H1 (cell line): Measurements from ENCODE around the gene TIFAB. TPM values are rescaled to one million over a fixed set of nuclear protein-coding genes. Genes with fewer than 3 reads are reported as not detected.

Experiments
- CTCF ChIA-PET: fragments of 300-600 bp; sonication (Branson Sonifier 250); formaldehyde crosslinking; loops from one replicate; lab custom pipeline; 2021; ENCODE audit not compliant: partially characterized antibody; lab: Charles Lee
- POLR2A ChIA-PET: fragments of 300-600 bp; sonication (Branson Sonifier 250); formaldehyde crosslinking; loops from one replicate; lab custom pipeline; 2021; ENCODE audit warnings: inconsistent platforms; ENCODE audit not compliant: partially characterized antibody; lab: Charles Lee
- DNase-seq, 2 experiments: peaks; one replicate each; pipeline versions ENCODE4 v3.0.0 to v3.0.0-alpha.2; 2010 to 2022; ENCODE audit warnings: low spot score in 2 of 2, low read depth in 1 of 2, mixed read lengths in 1 of 2
- FAIRE-seq: peaks from 2 replicates; lab custom pipeline; 2011; peaks lifted over from hg19 to GRCh38; lab: Jason Lieb, UNC
- H2AFZ ChIP-seq: 2 replicates; pipeline ENCODE4 v1.8.1; 2012; ENCODE audit warnings: low read length, inconsistent platforms
- H2AK5ac ChIP-seq: 2 replicates; pipeline ENCODE4 v1.6.1; 2013; ENCODE audit warnings: low read depth, low read length
- H2BK120ac ChIP-seq: replicated peaks from 2 replicates; pipeline ENCODE3; 2013; ENCODE audit warnings: low read depth, low read length, inconsistent platforms
- H2BK12ac ChIP-seq: 2 replicates; pipeline ENCODE4 v1.6.1; 2013; ENCODE audit warnings: low read depth, low read length
- H2BK15ac ChIP-seq: 2 replicates; pipeline ENCODE4 v1.6.1; 2013; ENCODE audit warnings: low read length
- H2BK20ac ChIP-seq: 2 replicates; pipeline ENCODE4 v1.6.1; 2013; ENCODE audit warnings: low read length
- H2BK5ac ChIP-seq: 2 replicates; pipeline ENCODE4 v1.6.1; 2013; ENCODE audit warnings: low read depth, low read length
- H3K14ac ChIP-seq: 2 replicates; pipeline ENCODE4 v1.6.1; 2013; ENCODE audit warnings: inconsistent platforms; ENCODE audit not compliant: insufficient read length
- H3K18ac ChIP-seq: 2 replicates; pipeline ENCODE4 v1.6.1; 2013; ENCODE audit warnings: low read length; ENCODE audit errors: extremely low read depth
- H3K23ac ChIP-seq: 2 replicates; pipeline ENCODE4 v1.6.1; 2013; ENCODE audit warnings: inconsistent platforms; ENCODE audit not compliant: insufficient read length
- H3K23me2 ChIP-seq: 2 replicates; pipeline ENCODE4 v1.6.1; 2013; ENCODE audit warnings: low read depth, low read length
- H3K27ac ChIP-seq: 2 replicates; pipeline ENCODE4 v1.6.1; 2011; ENCODE audit warnings: low read depth, low read length, inconsistent platforms
- H3K27me3 ChIP-seq, 4 experiments: replicated peaks in 1 of 4; 1 replicate in 1 of 4; 2 replicates in 3 of 4; pipeline versions ENCODE4 v1.6.1 to v1.8.1; 2011 to 2013; ENCODE audit warnings: low read length in 3 of 4, mild to moderate bottlenecking in 3 of 4, inconsistent platforms in 2 of 4, mixed read lengths in 2 of 4, moderate library complexity in 1 of 4; ENCODE audit not compliant: control insufficient read depth in 3 of 4, insufficient read depth in 3 of 4; ENCODE audit errors: extremely low read depth in 1 of 4
- H3K36me3 ChIP-seq, 4 experiments: 2 replicates each; pipeline versions ENCODE4 v1.6.1 to v1.8.1; 2011 to 2013; ENCODE audit warnings: mild to moderate bottlenecking in 4 of 4, low read length in 3 of 4, moderate library complexity in 2 of 4, control low read depth in 1 of 4, inconsistent platforms in 1 of 4; ENCODE audit not compliant: insufficient read depth in 4 of 4, control insufficient read depth in 2 of 4
- H3K4ac ChIP-seq: replicated peaks from 2 replicates; pipeline ENCODE3; 2013; ENCODE audit warnings: low read length, low read depth, mixed read lengths, inconsistent platforms; ENCODE audit not compliant: insufficient read length
- H3K4me1 ChIP-seq, 4 experiments: replicated peaks in 1 of 4; 1 replicate in 1 of 4; 2 replicates in 3 of 4; pipeline versions ENCODE4 v1.6.1 to v1.8.1; 2011 to 2013; ENCODE audit warnings: low read length in 3 of 4, inconsistent platforms in 2 of 4, mixed read lengths in 1 of 4; ENCODE audit not compliant: insufficient read depth in 4 of 4, control insufficient read depth in 3 of 4
- H3K4me2 ChIP-seq, 2 experiments: 2 replicates each; pipeline versions ENCODE4 v1.6.1 to v1.8.1; 2011 to 2013; ENCODE audit warnings: low read depth in 2 of 2, low read length in 2 of 2, control low read depth in 1 of 2, inconsistent platforms in 1 of 2, mild to moderate bottlenecking in 1 of 2; ENCODE audit not compliant: insufficient read depth in 1 of 2
- H3K4me3 ChIP-seq, 4 experiments: fragments of 200-600, 300-600 bp in 1 of 4; sonication (generic), shearing (Covaris generic), sonication (Bioruptor Twin) in 1 of 4; 2 replicates each; pipeline versions ENCODE4 v1.5.1 to v1.8.1; 2011 to 2016; ENCODE audit warnings: low read length in 4 of 4, low read depth in 3 of 4, control low read depth in 2 of 4, inconsistent platforms in 2 of 4, mild to moderate bottlenecking in 2 of 4, mixed read lengths in 1 of 4, moderate library complexity in 1 of 4; ENCODE audit not compliant: insufficient read depth in 2 of 4; ENCODE audit errors: extremely low read depth in 1 of 4
- H3K56ac ChIP-seq: replicated peaks from 2 replicates; pipeline ENCODE3; 2013; ENCODE audit warnings: low read depth, mild to moderate bottlenecking, mixed read lengths, low read length, inconsistent platforms; ENCODE audit not compliant: insufficient read length
- H3K79me1 ChIP-seq: 2 replicates; pipeline ENCODE4 v1.6.1; 2013; ENCODE audit warnings: low read depth, low read length, control low read depth
- H3K79me2 ChIP-seq, 2 experiments: 2 replicates each; pipeline versions ENCODE4 v1.6.1 to v1.8.1; 2012 to 2013; ENCODE audit warnings: low read length in 2 of 2, mild to moderate bottlenecking in 2 of 2, inconsistent platforms in 1 of 2; ENCODE audit not compliant: insufficient read depth in 2 of 2, control insufficient read depth in 1 of 2
- H3K9ac ChIP-seq, 4 experiments: replicated peaks in 1 of 4; 1 replicate in 1 of 4; 2 replicates in 3 of 4; pipeline versions ENCODE4 v1.6.1 to v1.8.1; 2011 to 2013; ENCODE audit warnings: low read depth in 3 of 4, low read length in 3 of 4, control low read depth in 2 of 4, mild to moderate bottlenecking in 2 of 4, moderate library complexity in 2 of 4, inconsistent platforms in 1 of 4; ENCODE audit errors: extremely low read depth in 1 of 4
- H3K9me3 ChIP-seq, 2 experiments: 2 replicates each; pipeline versions ENCODE4 v1.6.1 to v1.8.1; 2012 to 2013; ENCODE audit warnings: mild to moderate bottlenecking in 2 of 2, moderate library complexity in 2 of 2, control low read depth in 1 of 2, inconsistent platforms in 1 of 2, low read depth in 1 of 2, low read length in 1 of 2, mixed read lengths in 1 of 2; ENCODE audit not compliant: insufficient read depth in 2 of 2
- H4K20me1 ChIP-seq, 2 experiments: replicated peaks in 1 of 2; 2 replicates each; pipeline versions ENCODE3 to v1.8.1; 2011 to 2013; ENCODE audit warnings: inconsistent platforms in 2 of 2, low read length in 2 of 2, mild to moderate bottlenecking in 1 of 2; ENCODE audit not compliant: insufficient read depth in 2 of 2, control insufficient read depth in 1 of 2
- H4K5ac ChIP-seq: 2 replicates; pipeline ENCODE4 v1.6.1; 2013; ENCODE audit warnings: low read length, low read depth, mixed read lengths, inconsistent platforms; ENCODE audit not compliant: insufficient read length
- H4K8ac ChIP-seq: 2 replicates; pipeline ENCODE4 v1.8.0; 2013; ENCODE audit warnings: mild to moderate bottlenecking, moderate library complexity, low read length, inconsistent platforms; ENCODE audit not compliant: insufficient read depth; ENCODE audit errors: extremely low read depth
- H4K91ac ChIP-seq: replicated peaks from 2 replicates; pipeline ENCODE3; 2013; ENCODE audit warnings: low read length, mixed read lengths, inconsistent platforms; ENCODE audit not compliant: insufficient read length
- ATF2 ChIP-seq: IDR thresholded peaks from 2 replicates; pipeline ENCODE4 v1.6.1; 2012; ENCODE audit warnings: low read length, inconsistent platforms
- CREB1 ChIP-seq: IDR thresholded peaks from 2 replicates; pipeline ENCODE4 v1.6.1; 2012; ENCODE audit warnings: inconsistent platforms
- CTBP2 ChIP-seq: IDR thresholded peaks from 2 replicates; pipeline ENCODE4 v1.7.0; 2011; ENCODE audit warnings: borderline replicate concordance, mild to moderate bottlenecking, moderate library complexity, mixed read lengths, low read length; ENCODE audit not compliant: insufficient read depth, insufficient read length
- EGR1 ChIP-seq: IDR thresholded peaks from 2 replicates; pipeline ENCODE4 v1.6.1; 2011; ENCODE audit warnings: low read depth, low read length, borderline replicate concordance
- GABPA ChIP-seq: IDR thresholded peaks from 2 replicates; pipeline ENCODE4 v1.6.1; 2011; ENCODE audit warnings: mild to moderate bottlenecking, low read length, moderate library complexity, borderline replicate concordance; ENCODE audit not compliant: insufficient read depth
- KDM4A ChIP-seq: IDR thresholded peaks from one replicate; pipeline ENCODE4 v1.7.1; 2012; ENCODE audit warnings: low read depth, mild to moderate bottlenecking, moderate library complexity, low read length, inconsistent platforms; ENCODE audit not compliant: severe bottlenecking
- RFX5 ChIP-seq: IDR thresholded peaks from 2 replicates; pipeline ENCODE4 v1.6.1; 2011; ENCODE audit warnings: low read depth, low read length, improper control_type of control experiment, borderline replicate concordance
- SAP30 ChIP-seq: fragments of 300-600 bp; sonication (generic); IDR thresholded peaks from 2 replicates; pipeline ENCODE4 v1.7.1; 2012; ENCODE audit warnings: low read length, moderate library complexity, mild to moderate bottlenecking, inconsistent platforms; ENCODE audit not compliant: insufficient read depth, insufficient replicate concordance
- ZNF274 ChIP-seq: IDR thresholded peaks from 2 replicates; pipeline ENCODE4 v1.7.0; 2012; ENCODE audit warnings: low read length, borderline replicate concordance; ENCODE audit errors: extremely low read depth
- WGBS, 2 experiments: shearing (Covaris generic) in 1 of 2; methylation state at CpG; one replicate each; pipeline versions ENCODE4 v1.1.6 to v1.1.7; 2013 to 2015; ENCODE audit warnings: low lambda C conversion rate in 2 of 2, mixed read lengths in 2 of 2, inconsistent platforms in 1 of 2, low coverage in 1 of 2, missing lambda C conversion rate in 1 of 2; ENCODE audit not compliant: insufficient replicate concordance in 2 of 2, insufficient coverage in 1 of 2, insufficient read length in 1 of 2; ENCODE audit errors: extremely low coverage in 1 of 2, missing lambda C conversion rate in 1 of 2; 5-methylcytosine and 5-hydroxymethylcytosine counted together
- polyA plus RNA-seq, 7 experiments: library from polyadenylated mRNA; depleted of rRNA in 3 of 7; stranded (reverse) in 5 of 7; unstranded in 2 of 7; fragments of >200 nt in 5 of 7; fragments of 200-250 nt in 2 of 7; gene quantifications; 1 replicate in 5 of 7; 2 replicates in 1 of 7; 4 replicates in 1 of 7; pipeline versions ENCODE4 v1.2.1 to v1.2.3, GENCODE V29; 2011 to 2013; ENCODE audit warnings: missing spikeins in 2 of 7, mixed read lengths in 2 of 7
- total RNA-seq: library from RNA; stranded (reverse); fragmentation: NEBNext Ultra II Directional; extraction: Animal tissue kit (Norgen Biotek cat#: 25700); gene quantifications from 2 replicates; pipeline ENCODE4 v1.2.1, GENCODE V29; 2021

Gene TIFAB
- total and polyA plus RNA-seq, 2 of the 8 experiments (the other 6 are each of a cell fraction or from before 2014, with no cell fraction given): not detected

DNA sequence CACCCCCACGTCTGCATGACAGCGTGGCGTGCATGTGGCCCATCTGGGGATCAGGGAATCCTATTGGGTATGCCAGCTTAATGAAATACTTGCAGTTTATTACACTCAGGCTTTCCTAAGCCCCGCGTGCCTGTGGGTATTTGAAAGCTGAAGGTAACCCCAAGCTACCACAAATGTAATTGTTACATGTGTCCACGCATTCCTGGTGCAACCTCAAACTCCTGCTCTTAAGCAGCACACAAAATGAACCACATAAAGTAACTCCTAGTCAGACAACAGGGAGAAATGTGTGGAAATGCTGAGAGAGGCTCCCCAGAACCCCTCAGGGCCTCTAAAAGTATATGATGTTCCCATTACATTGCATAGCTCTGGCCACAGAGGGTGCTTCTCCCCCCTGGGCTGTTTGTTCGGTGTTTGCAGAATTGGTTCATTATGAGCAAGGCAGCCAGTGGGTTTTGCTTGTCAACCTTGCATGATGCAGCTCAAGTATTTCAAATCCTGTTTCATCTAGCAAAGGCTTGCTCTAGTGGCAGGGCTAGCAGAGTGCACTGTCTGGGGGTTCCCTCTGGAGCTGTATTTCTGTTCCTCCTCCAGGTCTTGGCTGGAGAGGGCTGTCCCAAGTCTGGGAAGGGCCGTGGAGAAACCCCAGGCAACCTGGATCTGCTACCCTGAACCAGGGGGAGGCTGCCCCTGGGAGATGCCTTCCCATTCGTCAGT is 3.2 kb downstream of the TIFAB start:
- Histone ChIP-seq H3K79me1 (no peaks in the 10 kb centered on the region), H3K18ac (no peak overlapping the region), H3K14ac (no peak overlapping the region), H3K4me3 (no peak overlapping the region), H3K4me2 (no peak overlapping the region), H4K20me1 (no peaks in the 10 kb centered on the region), H3K23ac (no peak overlapping the region), H2BK12ac (no peak overlapping the region), H2BK15ac (no peak overlapping the region), H4K91ac (no peak overlapping the region), H3K27me3 (peaks cover 0 to 3% (median 0%) of the 10 kb centered on the region in 4 experiments; a peak in 1 of 7 replicates), H3K56ac (no peak overlapping the region), H2BK5ac (no peak overlapping the region; the same call in 1 of the 2 replicates), H3K23me2 (no peaks in the 10 kb centered on the region), H3K9ac (no peak overlapping the region), H3K79me2 (no peaks in the 10 kb centered on the region), H2AK5ac (no peak overlapping the region), H2AFZ (no peak overlapping the region), H2BK120ac (no peak overlapping the region), H3K4me1 (peaks cover 0 to 3% (median 1%) of the 10 kb centered on the region in 4 experiments; a peak in 2 of 7 replicates), H2BK20ac (no peak overlapping the region), H3K9me3 (no peaks in the 10 kb centered on the region), H3K27ac (no peak overlapping the region), H3K36me3 (no peaks in the 10 kb centered on the region), H3K4ac (no peak overlapping the region), H4K8ac (no peak overlapping the region), H4K5ac (no peak overlapping the region)
- 88% methylated on average over 9 of the region's 9 CpGs; no CpG with 5 or more reads in 1 of the 2 experiments for WGBS, 2 experiments
- ChIA-PET CTCF (interaction anchor here (0.6 to 19.4 kb wide), 6 partner anchors 11 to 1894 kb away, joined by 3 to 264 read pairs (median 4); no protein-coding TSS in a partner anchor), POLR2A (no interaction called here)
- DNase-seq (no peak), FAIRE-seq (no peak)
- TF ChIP-seq EGR1 (no peak), SAP30 (no peak), CREB1 (no peak), GABPA (no peak), CTBP2 (no peak), RFX5 (no peak), KDM4A (no peak), ZNF274 (no peak), ATF2 (no peak)
